Thoracic aorta (tissue), 2 donors: ENCODE data around the gene A3GALT2. TPM values are rescaled to one million over a fixed set of nuclear protein-coding genes. Genes with fewer than 3 reads are reported as not detected.

Experiments used
- ATAC-seq: fragments of 150-250 bp; one replicate; pipeline ENCODE4 v1.8.0; 2017; ENCODE audit warnings: low read depth; ENCODE audit not compliant: insufficient number of reproducible peaks, low FRiP score
- DNase-seq: peaks from one replicate; pipeline ENCODE4 v3.0.0-alpha.2; 2020; ENCODE audit warnings: low spot score
- H3K27ac ChIP-seq, 2 donors: fragments of 200-600 bp; sonication (generic); 1 replicate in 1 of 2; 2 replicates in 1 of 2; pipeline ENCODE4 v1.5.1; 2016; ENCODE audit warnings: mild to moderate bottlenecking in 2 of 2, moderate library complexity in 2 of 2
- H3K27me3 ChIP-seq: fragments of 200-600 bp; sonication (generic); replicated peaks from 2 replicates; pipeline ENCODE4 v1.6.0; 2016; ENCODE audit warnings: mild to moderate bottlenecking; ENCODE audit not compliant: insufficient read depth
- H3K36me3 ChIP-seq: fragments of 200-600 bp; sonication (generic); one replicate; pipeline ENCODE4 v1.5.1; 2016
- H3K4me1 ChIP-seq, 2 donors: fragments of 200-600 bp; sonication (generic); 1 replicate in 1 of 2; 2 replicates in 1 of 2; pipeline versions ENCODE4 v1.5.1 to v1.6.0; 2016; ENCODE audit warnings: low read depth in 2 of 2, mild to moderate bottlenecking in 1 of 2; ENCODE audit not compliant: control insufficient read depth in 1 of 2
- H3K4me3 ChIP-seq: fragments of 200-600 bp; sonication (generic); 2 replicates; pipeline ENCODE4 v1.5.1; 2016; ENCODE audit warnings: mild to moderate bottlenecking
- H3K9me3 ChIP-seq: fragments of 200-600 bp; sonication (generic); 2 replicates; pipeline ENCODE4 v1.5.1; 2016
- CTCF ChIP-seq: fragments of 200-600 bp; sonication (generic); IDR thresholded peaks from one replicate; pipeline ENCODE4 v1.5.1; 2019; ENCODE audit warnings: antibody characterized with exemption
- total RNA-seq, 2 donors: library from RNA; depleted of rRNA; stranded (reverse); fragments of >200 nt; gene quantifications; one replicate each; pipeline versions ENCODE4 v1.1.0 to v1.2.3, GENCODE V29; 2016

A3GALT2 gene
- total RNA-seq, 2 donors from 2014 or later, result 0.54 to 0.71 TPM

DNA sequence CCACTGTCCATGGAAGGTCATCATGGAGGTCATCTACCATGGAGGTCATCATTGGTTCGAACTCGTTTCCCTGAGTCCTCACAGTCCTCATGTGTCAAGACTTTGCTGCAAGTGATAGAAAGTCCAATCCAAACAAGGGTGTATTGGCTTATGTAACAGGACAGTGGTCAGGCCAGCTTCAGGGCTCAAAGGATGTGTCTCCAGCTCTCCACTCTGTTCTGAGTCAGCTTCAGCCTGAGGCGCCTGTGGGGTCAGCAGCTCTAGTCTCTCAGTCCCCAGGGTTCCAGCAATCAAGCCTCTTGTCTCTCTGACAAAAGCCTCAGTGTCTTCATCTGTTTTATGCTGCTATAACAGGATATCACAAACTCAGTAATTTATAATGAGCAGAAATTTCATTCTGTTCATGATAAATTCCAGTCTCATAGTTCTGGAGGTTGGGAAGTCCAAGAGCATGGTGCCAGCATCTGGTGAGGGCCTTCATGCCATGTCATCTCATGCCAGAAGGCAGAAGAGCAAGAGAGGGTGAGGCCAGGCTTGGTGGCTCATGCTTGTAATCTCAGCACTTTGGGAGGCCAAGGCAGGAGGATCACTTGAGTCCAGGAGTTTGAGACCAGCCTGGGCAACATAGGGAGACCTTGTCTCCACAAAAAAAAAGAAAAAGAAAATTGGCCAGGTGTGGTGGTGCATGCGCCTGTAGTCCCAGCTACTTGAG is 19.5 kb downstream of the A3GALT2 start:
- no peaks in the 10 kb centered on the region for H3K27me3 ChIP-seq
- peaks cover 25% of the 10 kb centered on the region for H3K36me3 ChIP-seq
- TF ChIP-seq CTCF, result no peak
- H3K27ac ChIP-seq, result no peak overlapping the region
- no peaks in the 10 kb centered on the region for H3K9me3 ChIP-seq
- H3K4me1 ChIP-seq, result peaks cover 3 to 19% of the 10 kb centered on the region in 2 donors
- ATAC-seq, result no peak
- no peak for DNase-seq
- H3K4me3 ChIP-seq, result no peak overlapping the region

GRCh38 chr1:33300673-33301072 is 20.2 kb downstream of the A3GALT2 start:
- no peak for TF ChIP-seq CTCF
- ATAC-seq, result no peak
- Histone ChIP-seq H3K36me3 (peaks cover 30% of the 10 kb centered on the region), H3K27me3 (no peaks in the 10 kb centered on the region), H3K9me3 (no peaks in the 10 kb centered on the region), H3K4me1 (peaks cover 3 to 19% of the 10 kb centered on the region in 2 donors), H3K27ac (no peak overlapping the region), H3K4me3 (no peak overlapping the region)
- no peak for DNase-seq

DNA sequence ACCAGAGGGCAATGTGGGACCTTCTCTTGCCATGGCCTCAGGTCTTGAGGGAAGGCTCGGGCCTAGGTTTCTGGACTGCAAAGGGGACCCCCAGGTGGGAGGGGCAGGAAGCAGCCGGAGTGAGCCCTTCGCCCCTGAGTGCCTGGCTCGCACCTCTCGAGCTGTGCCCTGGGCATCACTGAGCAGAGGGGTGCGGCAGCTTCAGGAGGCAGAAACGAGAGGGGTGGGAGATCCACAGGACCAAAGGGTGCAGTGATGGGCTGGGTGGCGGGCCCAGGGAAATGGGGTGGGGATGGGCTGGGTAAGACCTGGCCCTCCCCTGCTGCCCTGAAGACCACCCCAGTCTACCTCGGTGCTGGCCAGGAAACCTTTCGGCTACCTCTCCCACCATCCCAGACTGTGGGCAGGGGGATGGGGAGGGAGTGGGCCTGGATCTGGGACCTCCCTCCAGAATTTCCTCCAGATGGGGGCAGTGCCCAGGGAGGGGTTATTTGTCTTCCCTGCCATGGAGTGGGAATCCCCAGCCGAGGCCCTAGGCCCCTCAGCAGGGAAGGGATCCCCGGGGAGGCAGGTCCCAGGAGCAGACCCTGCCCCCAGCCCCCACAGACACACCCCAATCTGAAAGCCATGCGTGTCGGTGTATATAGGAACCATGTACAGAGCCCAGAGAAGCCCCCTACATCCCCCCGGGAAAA is 21.3 kb downstream of the A3GALT2 start:
- H3K27ac ChIP-seq, result no peak overlapping the region
- peaks cover 3 to 27% of the 10 kb centered on the region in 2 donors for H3K4me1 ChIP-seq
- no peak for TF ChIP-seq CTCF
- H3K27me3 ChIP-seq, result no peaks in the 10 kb centered on the region
- H3K36me3 ChIP-seq, result peaks cover 30% of the 10 kb centered on the region
- ATAC-seq (no peak), DNase-seq (no peak)
- no peaks in the 10 kb centered on the region for H3K9me3 ChIP-seq
- no peak overlapping the region for H3K4me3 ChIP-seq

- DNase-seq (no peak), ATAC-seq (no peak)
- H3K4me1 ChIP-seq, result peaks cover 3 to 36% of the 10 kb centered on the region in 2 donors
- peaks cover 30% of the 10 kb centered on the region for H3K36me3 ChIP-seq
- H3K27ac ChIP-seq, result peak overlapping the region in 1 of 2 donors; percentile 40
- H3K9me3 ChIP-seq, result no peaks in the 10 kb centered on the region
- no peaks in the 10 kb centered on the region for H3K27me3 ChIP-seq
- no peak overlapping the region for H3K4me3 ChIP-seq
- peak; percentile 90 for TF ChIP-seq CTCF
Observed at GRCh38 chr1:33298623-33299277, 22.1 kb downstream of the A3GALT2 start.
